Left cardiac atrium (tissue), 4 donors: ENCODE data around the gene TAL1. TPM values are rescaled to one million over a fixed set of nuclear protein-coding genes. Genes with fewer than 3 reads are reported as not detected.
"Not testable (repeated sequence)": the region's sequence is repeated elsewhere in the genome, so short reads cannot be mapped to it uniquely, and the experiment has no call there.

Experiments used
- ATAC-seq, 2 donors: fragments of 200-7000 bp; cut with Tn5 transposase; one replicate each; pipeline ENCODE4 v1.9.1; 2020; ENCODE audit warnings: mild to moderate bottlenecking in 2 of 2, moderate library complexity in 2 of 2
- DNase-seq: peaks from one replicate; pipeline ENCODE4 v3.0.0-alpha.2; 2020
- intact Hi-C, 2 donors: fragments of 100-400 bp; cut with DNase I; formaldehyde crosslinking; loops; one replicate each; pipeline versions ENCODE4 v1.14.1 to v1.15.1; 2022 to 2023
- long read RNA-seq: library from polyadenylated mRNA; unstranded; transcript quantifications from one replicate; pipeline ENCODE4 v2.0.0, GENCODE V29; 2021
- total RNA-seq, 2 donors: library from RNA; stranded (reverse); fragmentation: NEBNext Ultra II Directional; extraction: Animal tissue kit (Norgen Biotek cat#: 25700); gene quantifications; one replicate each; pipeline ENCODE4 v1.2.1, GENCODE V29; 2021
- donor health status: DM: no; HTN: yes; CAD: no.
- donor health status: DM: no; HTN: yes; CAD: no; lungs with severe emphysema.
- donor health status: DM: yes; HTN: yes; CAD: no.
- donor health status: Dilated cardiomyopathy.

TAL1 gene
- 1 to 10 TPM; 4.0 to 5.1 TPM for total RNA-seq
- long read RNA-seq, partial matches to known transcripts = 0 of 1 reads
- long read RNA-seq, other reads (novel, unspliced or antisense) = 1 of 1 reads

DNA sequence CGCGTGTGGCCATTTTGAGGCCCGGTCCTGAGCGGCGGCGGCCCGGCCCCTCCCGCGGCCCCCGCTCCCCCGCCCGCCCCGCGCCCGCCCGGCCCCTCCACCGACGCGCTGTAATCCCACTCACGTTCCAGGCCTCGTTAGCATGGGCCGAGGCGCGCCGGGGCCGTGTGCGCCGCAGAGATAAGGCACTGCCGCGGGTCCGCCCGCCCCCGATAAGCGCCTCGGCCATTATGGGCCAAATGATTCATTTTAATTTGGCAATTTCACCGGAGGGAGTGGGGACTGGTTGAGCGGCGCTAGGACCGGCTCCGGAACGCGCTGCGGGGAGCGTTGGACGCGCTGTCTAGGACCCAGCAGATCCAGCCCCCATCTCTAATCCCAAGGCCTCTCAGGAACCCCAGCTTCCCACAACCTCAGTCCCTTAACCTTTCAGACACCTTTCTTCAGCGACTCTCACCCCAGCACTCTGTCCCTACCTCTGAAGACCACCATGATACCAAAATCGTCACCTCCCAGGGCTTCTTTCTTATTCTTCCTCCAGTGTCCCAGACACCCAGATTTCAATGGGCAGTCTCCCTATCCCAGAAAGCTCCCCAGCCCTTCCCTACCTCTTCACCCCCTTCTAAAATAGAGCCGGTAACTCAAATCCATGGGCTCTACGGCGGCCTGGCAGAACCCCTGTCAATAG is at the start of gene TAL1:
Gene TAL1, minus strand, starts transcription at position 39 of the 688 bp plus-strand sequence. CDS start 6,337 bp downstream, outside the sequence.
- peak; percentile 29 to 72 for ATAC-seq
- intact Hi-C loops = no loop called here
- peak; percentile 71 for DNase-seq

DNA sequence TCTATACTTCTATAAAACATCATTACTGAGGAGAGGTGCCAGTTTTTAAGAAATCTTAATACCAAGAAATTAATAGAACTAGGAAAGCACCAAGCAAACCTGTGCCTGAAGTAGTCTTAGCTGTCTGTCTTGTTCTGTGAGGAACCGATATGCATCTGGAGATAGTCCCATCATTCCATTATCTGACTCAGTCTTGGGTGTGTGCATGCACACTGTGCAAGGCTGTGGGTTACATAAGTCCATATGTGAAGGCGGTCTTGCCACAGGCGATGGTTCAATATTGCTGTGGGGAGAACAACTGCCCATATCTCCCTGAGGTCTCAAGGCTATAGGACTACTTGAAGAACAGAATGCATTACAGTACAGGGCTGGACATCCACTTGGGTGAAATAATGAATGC is 48.1 kb upstream of the TAL1 start:
- DNase-seq = no peak
- intact Hi-C loops = no loop called here
- no peak for ATAC-seq

DNA sequence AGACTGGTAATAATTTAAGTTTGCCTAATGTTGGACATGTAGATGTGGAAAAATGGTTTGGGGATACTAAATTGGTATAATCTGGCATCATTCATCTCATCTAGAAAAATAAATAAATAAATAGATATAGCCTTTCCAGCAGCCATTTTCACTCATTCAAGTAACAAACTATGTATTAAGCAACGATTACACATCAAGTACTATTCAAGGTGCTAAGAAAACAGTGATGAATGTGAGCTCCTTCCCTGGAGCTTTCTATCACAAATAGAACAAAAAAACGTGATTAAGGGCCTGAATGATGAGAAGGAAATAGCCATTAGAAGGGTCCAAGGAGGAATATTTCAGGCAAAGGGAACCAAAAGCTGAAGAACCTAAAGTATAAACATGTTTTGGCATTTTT is 44.8 kb upstream of the TAL1 start:
- intact Hi-C loops = no loop called here
- DNase-seq (no peak), ATAC-seq (no peak)

DNA sequence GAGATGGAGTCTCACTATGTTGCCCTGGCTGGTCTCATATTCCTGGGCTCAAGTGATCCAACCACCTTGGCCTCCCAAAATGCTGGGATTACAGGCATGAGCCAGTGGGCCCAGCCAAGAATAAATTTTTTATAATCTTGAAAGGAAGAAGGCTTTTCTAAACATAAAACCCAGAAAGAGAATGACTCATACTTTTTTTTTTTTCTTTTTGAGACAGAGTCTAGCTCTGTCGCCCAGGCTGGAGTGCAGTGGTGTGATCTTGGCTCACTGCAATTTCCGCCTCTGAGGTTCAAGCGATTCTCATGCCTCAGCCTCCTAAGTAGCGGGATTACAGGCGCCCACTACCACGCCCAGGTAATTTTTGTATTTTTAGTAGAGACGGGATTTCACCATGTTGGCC is 43.8 kb upstream of the TAL1 start:
- intact Hi-C loops, DNase-seq, ATAC-seq: not testable (repeated sequence)

DNA sequence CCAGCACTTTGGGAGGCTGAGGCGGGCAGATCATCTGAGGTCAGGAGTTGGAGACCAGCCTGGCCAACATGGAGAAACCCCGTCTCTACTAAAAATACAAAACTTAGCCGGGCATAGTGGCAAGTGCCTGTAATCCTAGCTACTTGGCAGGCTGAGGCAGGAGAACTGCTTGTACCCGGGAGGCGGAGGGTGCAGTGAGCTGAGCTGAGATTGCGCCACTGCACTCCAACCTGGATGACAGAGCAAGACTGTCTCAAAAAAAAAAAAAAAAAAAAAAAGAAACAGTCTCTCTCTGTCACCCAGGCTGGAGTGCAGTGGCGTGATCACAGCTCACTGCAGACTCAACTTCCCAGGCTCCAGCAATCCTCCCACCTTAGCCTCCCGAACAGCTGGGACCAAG is 33.5 kb upstream of the TAL1 start:
- ATAC-seq = not testable (repeated sequence)
- intact Hi-C loops = loop anchor here in 1 of 2 donors (10.0 kb wide), 1 partner anchor 81 kb away; no protein-coding TSS in a partner anchor

DNA sequence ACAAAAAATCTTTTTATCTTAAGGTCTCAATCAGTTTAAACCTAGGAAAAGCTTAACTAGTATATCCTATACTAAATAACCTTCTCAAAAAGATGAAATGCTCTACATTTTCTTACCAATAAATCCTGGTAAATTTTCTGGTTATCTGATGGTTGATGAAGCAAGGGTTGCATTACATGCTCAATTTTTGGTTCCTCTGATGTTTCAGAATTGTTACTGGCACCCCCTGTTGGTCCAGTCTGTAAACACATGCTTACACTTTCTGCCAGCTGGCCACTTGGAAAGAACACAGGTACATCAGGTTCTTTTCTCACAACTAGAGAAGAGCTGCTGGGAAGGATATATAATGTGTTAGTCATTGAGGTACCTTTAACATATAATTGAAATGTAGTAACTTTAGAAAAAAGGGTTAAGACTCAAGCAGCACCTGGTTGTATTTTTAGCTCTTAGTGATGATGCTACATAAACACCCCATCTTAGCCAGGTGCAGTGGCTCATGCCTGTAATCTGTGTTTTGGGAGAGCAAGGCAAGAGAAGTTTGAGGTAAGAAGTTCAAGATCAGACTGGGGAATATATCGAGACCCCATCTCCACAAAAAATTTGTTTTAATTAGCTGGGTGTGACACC is 30.9 kb upstream of the TAL1 start:
- ATAC-seq (no peak), DNase-seq (peak; percentile 29)
- intact Hi-C loops = loop anchor here in 1 of 2 donors (10.0 kb wide), 1 partner anchor 78 kb away; no protein-coding TSS in a partner anchor

More for the DNA sequence above, 33.5 kb upstream of the TAL1 start:
- not testable (repeated sequence) for DNase-seq

DNA sequence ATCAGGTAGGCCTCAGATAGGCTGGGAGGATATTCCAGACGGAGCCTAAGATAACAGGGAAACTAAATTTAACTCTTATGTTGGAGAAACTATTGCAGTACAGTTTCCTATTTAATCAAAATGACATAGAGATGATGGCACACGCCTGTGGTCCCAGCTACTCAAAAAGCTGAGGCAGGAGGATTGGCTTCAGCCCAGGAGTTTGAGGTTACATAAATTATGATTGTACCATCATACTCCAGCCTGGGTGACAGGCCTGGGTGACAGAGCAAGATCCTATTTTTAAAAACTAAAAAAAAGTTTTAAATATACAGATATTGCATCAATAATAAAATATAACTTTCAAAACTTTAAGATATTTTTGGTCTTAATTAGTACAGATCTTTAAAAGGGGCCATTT is 25.2 kb upstream of the TAL1 start:
- intact Hi-C loops = no loop called here
- no peak for ATAC-seq
- DNase-seq = no peak

DNA sequence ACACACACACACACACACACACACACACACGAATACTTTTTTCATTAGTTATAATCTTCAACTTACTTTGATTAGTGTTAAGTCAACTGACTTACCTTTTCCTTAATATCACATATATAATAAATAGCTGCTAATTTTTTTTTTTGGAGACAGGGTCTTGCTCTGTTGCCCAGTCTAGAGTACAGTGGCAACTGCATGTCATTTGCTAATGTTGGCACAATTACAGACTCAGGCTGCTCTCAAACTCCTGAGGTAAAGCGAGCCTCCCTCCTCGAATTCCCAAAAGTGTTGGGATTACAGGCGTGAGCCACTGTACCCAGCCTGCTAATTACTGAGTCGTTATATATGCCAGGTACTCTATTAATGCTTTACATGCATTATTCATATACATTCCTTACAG is 20.8 kb upstream of the TAL1 start:
- no peak for ATAC-seq
- intact Hi-C loops = no loop called here

DNA sequence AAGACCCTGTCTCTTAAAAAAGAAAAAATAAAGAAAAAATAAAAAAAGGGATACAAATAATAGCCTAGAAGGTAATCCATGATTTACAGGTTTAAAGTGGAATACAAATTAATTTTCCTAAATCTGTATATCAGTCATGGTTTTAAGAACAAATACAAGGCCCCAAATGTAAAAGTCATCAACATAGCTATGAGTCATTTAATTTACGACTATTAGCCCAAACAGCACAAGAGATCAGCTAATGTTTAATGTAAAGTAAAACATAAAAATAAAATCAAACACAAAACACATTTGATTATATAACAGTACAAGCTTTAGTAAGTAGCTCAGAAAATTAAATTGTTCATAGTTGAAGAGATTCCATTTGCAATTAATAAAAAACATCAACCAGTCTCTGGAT is 20.3 kb upstream of the TAL1 start:
- intact Hi-C loops = no loop called here
- no peak for ATAC-seq
- DNase-seq = no peak

More for the DNA sequence above, 20.8 kb upstream of the TAL1 start:
- DNase-seq = no peak

DNA sequence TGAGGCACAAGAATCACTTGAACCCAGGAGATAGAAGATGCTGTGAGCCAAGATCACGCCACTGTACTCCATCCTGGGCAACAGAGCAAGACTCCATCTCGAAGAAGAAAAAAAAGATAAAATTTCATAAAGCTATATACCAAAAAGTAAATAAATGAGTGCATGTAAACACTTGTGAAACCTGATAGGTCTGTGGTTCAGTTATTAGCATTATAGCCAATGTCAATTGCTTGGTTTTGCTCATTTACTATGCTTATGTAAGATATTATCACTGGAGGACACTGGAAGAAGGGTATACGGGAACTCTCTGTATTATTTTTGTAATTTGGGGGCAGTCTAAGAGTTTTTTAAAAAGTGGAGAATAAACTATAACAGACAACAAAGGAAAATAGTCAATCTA is 17.7 kb upstream of the TAL1 start:
- intact Hi-C loops = no loop called here
- ATAC-seq = no peak
- no peak for DNase-seq

DNA sequence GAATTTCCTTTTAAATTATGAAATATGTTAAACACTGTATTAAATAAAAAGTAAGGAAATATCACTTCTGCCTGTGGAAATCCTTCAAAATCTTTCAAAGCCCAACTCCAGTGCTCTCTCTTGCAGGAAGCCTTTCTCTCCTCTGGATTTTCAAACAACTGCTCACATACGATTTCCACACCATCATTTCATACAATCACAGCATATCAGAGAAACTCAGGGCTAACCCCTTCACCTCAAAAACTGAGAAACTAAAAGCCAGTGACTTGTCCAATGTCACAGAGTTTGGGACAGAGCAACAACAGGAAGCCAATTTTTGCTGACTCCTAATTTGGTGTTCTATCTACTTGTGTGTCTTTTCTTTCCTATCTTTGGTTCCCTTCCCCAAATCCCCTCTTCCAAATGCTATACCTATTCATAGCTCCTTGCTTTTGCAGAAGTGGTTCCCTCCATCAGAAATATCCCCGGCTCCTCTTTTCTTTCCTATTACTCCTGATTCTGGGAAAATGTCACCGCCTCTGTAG is 12.4 kb upstream of the TAL1 start:
- no peak for DNase-seq
- ATAC-seq = no peak
- intact Hi-C loops = no loop called here

DNA sequence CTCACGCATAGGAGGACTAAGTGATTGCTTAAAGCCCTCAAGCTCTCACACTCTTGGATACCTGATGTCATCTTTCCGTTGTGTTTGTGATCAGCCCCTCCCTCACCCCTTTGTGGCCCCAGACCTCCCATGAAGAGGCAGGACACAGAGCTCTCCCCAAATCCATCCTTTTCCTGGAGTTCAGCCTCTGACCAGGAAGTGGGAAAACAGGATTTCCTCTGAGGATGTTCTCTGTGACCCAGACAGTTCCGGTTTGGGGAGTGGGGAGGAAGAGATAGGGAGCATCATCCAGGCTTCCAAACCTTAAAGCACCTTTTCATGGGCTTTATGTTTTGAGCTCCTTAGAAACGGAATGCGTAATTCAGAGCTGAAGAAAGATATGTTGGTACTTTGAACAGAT is 11.9 kb upstream of the TAL1 start:
- intact Hi-C loops = no loop called here
- no peak for ATAC-seq

DNA sequence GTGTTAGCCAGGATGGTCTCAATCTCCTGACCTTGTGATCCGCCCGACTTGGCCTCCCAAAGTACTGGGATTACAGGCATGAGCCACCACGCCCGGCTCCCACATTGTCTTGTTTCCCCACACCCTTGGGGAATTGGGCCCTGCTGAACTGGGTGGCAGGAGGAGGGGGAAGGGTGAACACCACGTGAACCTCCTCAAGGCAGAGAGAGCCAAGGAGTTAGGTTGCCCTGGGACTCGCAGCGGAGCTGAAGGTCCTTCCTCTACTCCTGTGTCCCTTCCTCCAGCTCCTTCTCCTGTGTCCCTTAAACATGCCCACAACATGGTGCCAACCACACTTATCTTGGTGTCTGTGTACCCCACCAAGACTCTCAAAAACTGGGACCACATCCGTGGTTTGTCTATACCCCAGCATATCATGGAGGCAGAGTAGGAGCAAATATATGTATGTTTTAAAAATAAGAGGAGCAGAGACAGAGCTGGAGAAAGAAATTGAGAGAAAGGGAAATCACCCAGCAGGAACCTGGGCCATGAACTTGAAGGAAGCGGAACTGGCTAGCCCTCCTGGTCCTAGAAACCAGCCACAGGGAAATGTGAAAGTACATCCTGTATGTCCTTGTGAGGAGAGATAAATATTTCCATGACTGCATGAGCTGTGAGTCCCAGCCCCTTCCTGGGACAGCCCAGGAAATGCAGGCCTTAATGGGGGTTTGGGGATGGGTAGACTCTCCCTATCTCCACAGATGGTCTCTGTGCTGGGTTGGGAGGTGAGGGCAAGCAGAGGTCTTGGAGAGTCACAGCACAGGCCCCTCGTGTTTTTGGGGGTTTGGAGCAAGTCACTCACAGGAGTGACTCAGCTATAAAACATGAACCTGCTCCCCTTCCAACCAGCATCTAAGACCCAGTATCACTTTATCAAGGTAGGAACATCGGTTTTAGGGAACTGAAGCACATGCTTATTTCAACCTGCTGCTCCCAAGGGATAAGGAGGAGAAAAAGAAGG is 9.4 kb upstream of the TAL1 start:
- ATAC-seq = peak in 1 of 2 donors; percentile 60
- DNase-seq = no peak
- intact Hi-C loops = no loop called here

More for the DNA sequence above, 11.9 kb upstream of the TAL1 start:
- no peak for DNase-seq

DNA sequence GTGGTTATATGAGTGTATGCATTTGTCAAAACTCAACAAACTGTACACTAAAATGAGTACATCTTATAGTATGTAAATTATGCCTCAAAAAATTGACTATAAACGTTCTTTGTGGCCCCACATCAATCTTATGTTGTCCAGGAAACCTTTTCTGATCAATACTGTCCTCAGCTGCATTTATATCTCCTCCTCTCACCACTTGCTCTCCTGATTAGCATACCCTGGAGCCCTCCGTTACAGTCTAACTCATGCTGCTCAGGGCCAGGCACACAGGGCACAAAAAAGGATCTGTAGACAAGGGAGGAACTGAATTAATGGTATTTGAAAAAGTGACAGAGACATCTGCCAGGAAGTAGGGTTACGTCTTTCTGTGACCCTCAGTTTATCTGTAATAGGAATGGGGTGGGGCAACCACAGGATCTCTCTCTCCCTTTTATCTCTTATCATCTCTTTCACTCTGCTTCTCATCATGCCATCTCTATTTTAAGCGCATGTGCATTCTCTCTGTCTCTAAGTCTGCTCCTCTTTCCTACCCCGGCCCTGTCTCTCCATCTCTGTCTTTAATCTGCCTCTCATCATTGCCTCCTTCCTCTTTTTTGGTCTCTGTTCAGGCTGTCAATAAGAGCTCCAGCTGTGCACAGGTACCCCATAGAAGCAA is 7.0 kb upstream of the TAL1 start:
- ATAC-seq (no peak), DNase-seq (no peak)
- intact Hi-C loops = no loop called here

DNA sequence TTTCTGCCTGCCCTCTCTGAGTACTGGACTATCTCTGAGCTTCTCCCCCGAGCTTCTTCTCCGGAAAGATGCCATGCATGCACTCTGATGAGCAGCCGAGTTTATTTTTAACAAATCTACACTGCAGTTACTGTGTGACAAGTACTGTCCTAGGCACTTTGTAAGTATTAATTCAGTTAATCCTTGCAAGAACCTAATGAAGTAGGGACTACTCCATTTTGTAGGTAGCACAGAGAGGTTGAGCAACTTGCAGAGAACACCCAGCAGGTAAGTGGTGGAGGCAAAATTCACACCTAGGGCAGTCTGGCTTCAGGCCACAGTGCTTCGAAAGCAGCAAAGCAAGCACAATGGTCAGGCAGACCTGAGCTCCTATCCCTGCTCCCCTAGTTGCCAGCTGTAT is 3.8 kb upstream of the TAL1 start:
- DNase-seq (no peak), ATAC-seq (no peak)
- intact Hi-C loops = no loop called here

DNA sequence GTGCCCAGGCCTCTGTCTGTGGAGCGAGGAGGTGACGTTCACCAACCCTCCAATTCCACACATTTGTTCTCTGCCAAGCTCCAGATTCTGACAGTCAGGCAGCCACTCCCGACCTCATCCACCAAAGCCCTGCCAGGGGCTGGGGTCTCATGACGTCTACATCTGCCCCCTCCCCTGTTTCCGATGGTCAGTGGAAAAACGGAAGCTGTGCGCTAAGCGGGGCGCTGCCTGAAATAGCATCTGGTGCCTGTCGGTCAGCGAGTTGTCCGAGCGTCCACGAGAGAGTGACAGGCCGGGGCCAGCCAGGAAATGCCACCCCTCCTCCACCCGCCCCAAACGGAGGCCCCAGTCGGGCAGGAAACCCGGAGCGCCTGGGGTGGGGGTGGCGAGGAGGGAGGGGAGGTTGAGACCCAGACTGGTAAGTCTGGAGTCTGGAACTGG is 3.2 kb upstream of the TAL1 start:
- DNase-seq = peak; percentile 75
- peak; percentile 32 to 54 for ATAC-seq
- intact Hi-C loops = no loop called here

DNA sequence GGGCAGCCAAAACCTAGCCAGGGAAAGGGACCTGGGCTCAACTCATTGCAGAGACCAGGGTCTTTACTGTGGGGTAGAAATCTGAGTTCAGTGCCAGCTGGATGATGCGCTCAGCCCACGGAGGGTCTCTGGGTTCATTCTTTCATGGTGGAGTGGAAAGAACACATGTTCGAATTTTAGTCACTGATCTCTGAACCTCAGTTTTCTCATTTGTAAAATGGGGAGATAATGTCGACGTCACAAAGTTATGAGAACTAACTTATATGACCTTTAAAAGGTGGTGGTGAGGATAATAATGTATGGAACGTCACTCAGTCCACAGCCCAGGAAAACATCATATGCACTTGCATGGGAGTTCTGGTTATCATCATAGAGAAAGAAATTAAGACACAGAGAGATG is 1.2 kb upstream of the TAL1 start:
- intact Hi-C loops = no loop called here
- DNase-seq = no peak
- no peak for ATAC-seq

DNA sequence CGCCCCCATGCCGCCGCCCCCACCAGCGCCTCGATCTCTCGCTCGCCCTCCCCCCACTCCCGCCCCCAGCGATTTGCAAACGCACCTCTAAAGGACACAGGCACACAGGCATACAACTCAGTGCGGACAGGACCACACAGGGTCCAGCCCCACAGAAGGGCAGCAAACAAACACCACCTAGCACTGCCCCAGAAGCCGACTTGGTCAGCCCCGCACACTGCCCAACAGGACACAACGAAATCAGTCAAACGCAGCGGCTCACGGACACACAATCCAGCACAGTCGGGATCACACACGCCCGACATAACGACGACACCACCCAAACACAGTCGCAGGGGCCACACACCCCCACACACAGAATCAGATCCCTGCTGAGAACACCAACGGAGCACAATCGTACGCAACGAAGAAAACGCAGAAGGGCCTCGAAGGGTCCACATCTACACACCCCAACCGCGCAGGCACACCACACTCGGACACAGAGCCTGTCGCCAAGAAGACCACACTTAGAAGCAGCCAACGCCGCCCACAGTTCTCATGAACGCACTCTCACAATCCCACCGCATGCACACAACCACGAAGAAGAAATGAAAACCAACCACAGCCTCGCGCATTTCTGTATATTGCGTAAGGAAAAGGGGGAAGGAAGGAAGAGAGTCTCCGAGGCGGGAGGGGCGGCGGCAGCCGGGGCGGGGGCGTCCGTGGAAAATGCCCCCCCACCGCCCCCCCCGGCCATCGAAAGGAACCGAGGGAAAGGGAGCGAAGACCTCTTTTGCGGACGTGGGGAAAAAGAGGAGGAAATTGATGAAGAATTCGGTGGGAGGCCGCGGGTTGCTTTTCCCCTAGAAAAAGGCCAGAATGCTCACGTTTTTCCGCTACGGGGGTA is 481 bp downstream of the TAL1 start:
- DNase-seq = peak; percentile 48
- peak; percentile 21 to 35 for ATAC-seq
- intact Hi-C loops = no loop called here
